Putamen (tissue), 1 donor: ENCODE measurements around the gene SSBP3.
A peak's percentile ranks its signal among the peaks of the same experiment; 100 is the strongest.

Experiments
- DNase-seq: peaks from one replicate; pipeline ENCODE4 v3.0.0-alpha.2; 2016; ENCODE audit warnings: low spot score

The SSBP3 gene

GRCh38 chr1:54263601-54264226, 142.5 kb downstream of the SSBP3 start:
- DNase-seq: no peak

- DNase-seq: no peak
Observed at GRCh38 chr1:54262244-54262643, 143.9 kb downstream of the SSBP3 start.

GRCh38 chr1:54260810-54261209, 145.4 kb downstream of the SSBP3 start:
- DNase-seq: peak; percentile 47

GRCh38 chr1:54259546-54260140, 146.6 kb downstream of the SSBP3 start:
- DNase-seq: no peak

- no peak for DNase-seq
Observed at GRCh38 chr1:54257876-54258275, 148.3 kb downstream of the SSBP3 start.

GRCh38 chr1:54257346-54257620, 148.9 kb downstream of the SSBP3 start:
- no peak for DNase-seq

- no peak for DNase-seq
Observed at GRCh38 chr1:54256522-54257345, 149.5 kb downstream of the SSBP3 start.

- DNase-seq: no peak
Observed at GRCh38 chr1:54255026-54255702, 151.0 kb downstream of the SSBP3 start.

- no peak for DNase-seq
Observed at GRCh38 chr1:54254055-54254454, 152.1 kb downstream of the SSBP3 start.

- no peak for DNase-seq
Observed at GRCh38 chr1:54253480-54253879, 152.7 kb downstream of the SSBP3 start.

- DNase-seq: no peak
Observed at GRCh38 chr1:54252371-54252936, 153.7 kb downstream of the SSBP3 start.

GRCh38 chr1:54250670-54251069, 155.5 kb downstream of the SSBP3 start:
- no peak for DNase-seq

- no peak for DNase-seq
Observed at GRCh38 chr1:54249819-54250435, 156.3 kb downstream of the SSBP3 start.

- DNase-seq: no peak
Observed at GRCh38 chr1:54248966-54249365, 157.2 kb downstream of the SSBP3 start.

- DNase-seq: no peak
Observed at GRCh38 chr1:54247863-54248515, 158.2 kb downstream of the SSBP3 start.

- no peak for DNase-seq
Observed at GRCh38 chr1:54246116-54246721, 160.0 kb downstream of the SSBP3 start.

GRCh38 chr1:54245501-54245900, 160.7 kb downstream of the SSBP3 start:
- DNase-seq: no peak

- no peak for DNase-seq
Observed at GRCh38 chr1:54244655-54245054, 161.5 kb downstream of the SSBP3 start.

- DNase-seq: no peak
Observed at GRCh38 chr1:54243022-54243421, 163.2 kb downstream of the SSBP3 start.

GRCh38 chr1:54241364-54241763, 164.8 kb downstream of the SSBP3 start:
- DNase-seq: no peak

GRCh38 chr1:54240741-54241335, 165.4 kb downstream of the SSBP3 start:
- no peak for DNase-seq
